GM18951 (cell line): ENCODE results near the gene TENT5C.

ENCODE experiments used
- POLR2A ChIP-seq: IDR thresholded peaks from 4 replicates; pipeline ENCODE4 v1.6.1; 2011; ENCODE audit warnings: mild to moderate bottlenecking; ENCODE audit not compliant: insufficient read length, insufficient read depth; ENCODE audit errors: extremely low read depth
- in situ Hi-C: fragments of 300-500 bp; cut with MboI; formaldehyde crosslinking; loops from one replicate; pipeline ENCODE4 v1.12.0; 2022; ENCODE audit warnings: low sequenced_read_pairs, mixed read lengths, inconsistent platforms; ENCODE audit not compliant: unreplicated experiment

The TENT5C gene

GRCh38 chr1:117658676-117659075 is 52.8 kb downstream of the TENT5C start:
- no peak for TF ChIP-seq POLR2A
- in situ Hi-C loops, result no loop called here

- in situ Hi-C loops, result no loop called here
- no peak for TF ChIP-seq POLR2A
Observed at GRCh38 chr1:117659550-117660270, 53.9 kb downstream of the TENT5C start.

- in situ Hi-C loops, result no loop called here
- TF ChIP-seq POLR2A, result no peak
Observed at GRCh38 chr1:117660271-117660965, 54.6 kb downstream of the TENT5C start.

- in situ Hi-C loops, result no loop called here
- no peak for TF ChIP-seq POLR2A
Observed at GRCh38 chr1:117661027-117661426, 55.2 kb downstream of the TENT5C start.

GRCh38 chr1:117662667-117663066 is 56.8 kb downstream of the TENT5C start:
- in situ Hi-C loops, result no loop called here
- no peak for TF ChIP-seq POLR2A

GRCh38 chr1:117663156-117663902 is 57.5 kb downstream of the TENT5C start:
- no peak for TF ChIP-seq POLR2A
- in situ Hi-C loops, result no loop called here

- in situ Hi-C loops, result no loop called here
- TF ChIP-seq POLR2A, result no peak
Observed at GRCh38 chr1:117664314-117664713, 58.5 kb downstream of the TENT5C start.

GRCh38 chr1:117665556-117666270 is 59.9 kb downstream of the TENT5C start:
- in situ Hi-C loops, result no loop called here
- no peak for TF ChIP-seq POLR2A

- in situ Hi-C loops, result no loop called here
- no peak for TF ChIP-seq POLR2A
Observed at GRCh38 chr1:117669572-117669971, 63.7 kb downstream of the TENT5C start.

GRCh38 chr1:117670976-117671780 is 65.3 kb downstream of the TENT5C start:
- TF ChIP-seq POLR2A, result no peak
- in situ Hi-C loops, result loop anchor here (10.0 kb wide), 1 partner anchor 146 kb away; no protein-coding TSS in a partner anchor

- in situ Hi-C loops, result loop anchor here (10.0 kb wide), 1 partner anchor 147 kb away; no protein-coding TSS in a partner anchor
Observed at GRCh38 chr1:117671781-117672501, 66.1 kb downstream of the TENT5C start.

More at GRCh38 chr1:117671781-117672501, 66.1 kb downstream of the TENT5C start:
- TF ChIP-seq POLR2A, result no peak
